OCI-LY7 (cell line): ENCODE measurements around the gene SCFD2. TPM values are rescaled to one million over a fixed set of nuclear protein-coding genes. Genes with fewer than 3 reads are reported as not detected.

Experiments used
- BruUV-seq: library from RNA; stranded (reverse); fragments of 400-500 nt; replicated peaks from 2 replicates; lab custom pipeline; 2021; lab: Mats Ljungman, UMichigan
- CTCF ChIA-PET: fragments of 300-600 bp; sonication (Branson Sonifier 250); formaldehyde crosslinking; loops from one replicate; lab custom pipeline; 2022; ENCODE audit warnings: antibody characterized with exemption; ENCODE audit not compliant: unreplicated experiment; lab: Charles Lee
- POLR2A ChIA-PET: fragments of 300-600 bp; sonication (Branson Sonifier 250); formaldehyde crosslinking; loops from one replicate; lab custom pipeline; 2022; ENCODE audit warnings: antibody characterized with exemption; lab: Charles Lee
- DNase-seq: peaks from one replicate; pipeline ENCODE4 v3.0.0-alpha.2; 2015; ENCODE audit warnings: low spot score
- H2AFZ ChIP-seq: fragments of 200-600 bp; sonication (generic), shearing (Covaris generic); 2 replicates; pipeline ENCODE4 v1.6.1; 2014; ENCODE audit warnings: mild to moderate bottlenecking, antibody characterized with exemption, low read length, moderate library complexity
- H3K27ac ChIP-seq: fragments of 200-600 bp; sonication (generic); 2 replicates; pipeline ENCODE4 v1.5.1; 2014; ENCODE audit warnings: mixed run types, low read depth, mild to moderate bottlenecking, moderate library complexity, low read length, inconsistent platforms; ENCODE audit not compliant: poor library complexity, severe bottlenecking
- H3K36me3 ChIP-seq: fragments of 200-600 bp; sonication (generic); 2 replicates; pipeline ENCODE4 v1.6.1; 2014; ENCODE audit warnings: mild to moderate bottlenecking, antibody characterized with exemption, low read length, moderate library complexity, mixed read lengths; ENCODE audit not compliant: insufficient read depth
- H3K4me1 ChIP-seq: fragments of 200-600 bp; sonication (generic); 2 replicates; pipeline ENCODE4 v1.5.1; 2014; ENCODE audit warnings: mild to moderate bottlenecking, low read length; ENCODE audit not compliant: insufficient read depth, poor library complexity, severe bottlenecking
- H3K4me2 ChIP-seq: fragments of 200-600 bp; sonication (generic); 2 replicates; pipeline ENCODE4 v1.6.1; 2014; ENCODE audit warnings: mild to moderate bottlenecking, low read length
- H3K4me3 ChIP-seq: fragments of 200-600 bp; sonication (generic); 2 replicates; pipeline ENCODE4 v1.5.1; 2014; ENCODE audit warnings: mild to moderate bottlenecking, low read depth, low read length; ENCODE audit not compliant: poor library complexity, severe bottlenecking
- H3K79me2 ChIP-seq: fragments of 200-600 bp; sonication (generic); 2 replicates; pipeline ENCODE4 v1.6.1; 2016; ENCODE audit warnings: low read depth, mild to moderate bottlenecking, low read length, moderate library complexity, mixed read lengths; ENCODE audit not compliant: insufficient read depth
- H3K9me2 ChIP-seq: fragments of 200-600 bp; sonication (generic); 2 replicates; pipeline ENCODE4 v1.6.1; 2016; ENCODE audit warnings: mild to moderate bottlenecking, low read length, mixed read lengths; ENCODE audit not compliant: insufficient read depth
- H3K9me3 ChIP-seq: fragments of 200-600 bp; sonication (generic); 2 replicates; pipeline ENCODE4 v1.6.1; 2014; ENCODE audit warnings: mild to moderate bottlenecking, mixed run types, low read length, mixed read lengths
- H4K20me1 ChIP-seq: fragments of 200-600 bp; sonication (generic); 2 replicates; pipeline ENCODE4 v1.6.1; 2014; ENCODE audit warnings: mild to moderate bottlenecking, antibody characterized with exemption, low read length, moderate library complexity, mixed read lengths; ENCODE audit not compliant: insufficient read depth
- EZH2phosphoT487 ChIP-seq: fragments of 200-600 bp; sonication (generic); IDR thresholded peaks from 2 replicates; pipeline ENCODE4 v1.6.1; 2018; ENCODE audit warnings: low read depth, borderline replicate concordance, mild to moderate bottlenecking, mixed run types, antibody characterized with exemption, low read length, moderate library complexity, mixed read lengths
- intact Hi-C: fragments of 100-400 bp; cut with micrococcal nuclease; formaldehyde crosslinking; loops from one replicate; pipeline ENCODE4 v1.10.0; 2022; ENCODE audit not compliant: unreplicated experiment
- total RNA-seq, 2 experiments: library from RNA; depleted of rRNA in 1 of 2; stranded (reverse); fragments of >200 nt in 1 of 2; shearing (Covaris generic) in 1 of 2; gene quantifications; 2 replicates each; pipeline ENCODE4 v1.2.3, GENCODE V29; 2014 to 2022
- TF ChIP-seq, protein P1 (sequence below): fragments of 200-600 bp; sonication (generic); conservative IDR thresholded peaks from 2 replicates; pipeline ENCODE4 v1.5.1; 2014; ENCODE audit warnings: mild to moderate bottlenecking, antibody characterized with exemption, low read length, moderate library complexity, mixed read lengths

SCFD2 gene
- total RNA-seq, 2 experiments from 2014 or later, result 27.2 to 52.0 TPM

DNA sequence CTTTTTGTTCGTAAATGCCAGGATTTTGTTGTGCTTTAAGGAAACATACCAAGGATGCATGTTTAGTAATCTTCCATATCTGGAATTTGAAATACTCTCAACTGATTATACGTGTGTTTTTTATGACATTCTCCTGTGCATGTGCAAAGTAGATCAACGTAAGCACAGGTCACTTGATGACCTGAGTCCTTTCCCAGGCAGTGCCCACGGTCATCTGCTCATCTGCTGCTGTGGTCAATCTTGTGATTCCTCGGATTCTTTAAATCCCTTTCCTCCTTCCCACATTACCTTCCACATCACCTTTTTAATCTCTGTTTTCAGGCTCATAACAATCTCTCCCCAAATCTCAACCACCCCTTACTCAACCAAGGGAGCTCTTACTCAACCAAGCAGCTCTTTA lies 399.7 kb downstream of the SCFD2 start:
- no peak overlapping the region for H3K4me3 ChIP-seq
- H3K36me3 ChIP-seq, result no peaks in the 10 kb centered on the region
- no peak overlapping the region for H3K4me2 ChIP-seq
- no peaks in the 10 kb centered on the region for H4K20me1 ChIP-seq
- no peak overlapping the region for H3K27ac ChIP-seq
- BruUV-seq, result no TSS peak
- H3K9me2 ChIP-seq, result no peaks in the 10 kb centered on the region
- intact Hi-C loops, result no loop called here
- no peak for DNase-seq
- H3K79me2 ChIP-seq, result no peaks in the 10 kb centered on the region
- POLR2A ChIA-PET, result no interaction called here
- CTCF ChIA-PET, result no interaction called here
- H3K9me3 ChIP-seq, result no peaks in the 10 kb centered on the region
- H3K4me1 ChIP-seq, result no peaks in the 10 kb centered on the region
- no peak for TF ChIP-seq EZH2phosphoT487
- TF ChIP-seq, protein P1, sequence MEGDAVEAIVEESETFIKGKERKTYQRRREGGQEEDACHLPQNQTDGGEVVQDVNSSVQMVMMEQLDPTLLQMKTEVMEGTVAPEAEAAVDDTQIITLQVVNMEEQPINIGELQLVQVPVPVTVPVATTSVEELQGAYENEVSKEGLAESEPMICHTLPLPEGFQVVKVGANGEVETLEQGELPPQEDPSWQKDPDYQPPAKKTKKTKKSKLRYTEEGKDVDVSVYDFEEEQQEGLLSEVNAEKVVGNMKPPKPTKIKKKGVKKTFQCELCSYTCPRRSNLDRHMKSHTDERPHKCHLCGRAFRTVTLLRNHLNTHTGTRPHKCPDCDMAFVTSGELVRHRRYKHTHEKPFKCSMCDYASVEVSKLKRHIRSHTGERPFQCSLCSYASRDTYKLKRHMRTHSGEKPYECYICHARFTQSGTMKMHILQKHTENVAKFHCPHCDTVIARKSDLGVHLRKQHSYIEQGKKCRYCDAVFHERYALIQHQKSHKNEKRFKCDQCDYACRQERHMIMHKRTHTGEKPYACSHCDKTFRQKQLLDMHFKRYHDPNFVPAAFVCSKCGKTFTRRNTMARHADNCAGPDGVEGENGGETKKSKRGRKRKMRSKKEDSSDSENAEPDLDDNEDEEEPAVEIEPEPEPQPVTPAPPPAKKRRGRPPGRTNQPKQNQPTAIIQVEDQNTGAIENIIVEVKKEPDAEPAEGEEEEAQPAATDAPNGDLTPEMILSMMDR, result no peak
- H2AFZ ChIP-seq, result no peak overlapping the region

DNA sequence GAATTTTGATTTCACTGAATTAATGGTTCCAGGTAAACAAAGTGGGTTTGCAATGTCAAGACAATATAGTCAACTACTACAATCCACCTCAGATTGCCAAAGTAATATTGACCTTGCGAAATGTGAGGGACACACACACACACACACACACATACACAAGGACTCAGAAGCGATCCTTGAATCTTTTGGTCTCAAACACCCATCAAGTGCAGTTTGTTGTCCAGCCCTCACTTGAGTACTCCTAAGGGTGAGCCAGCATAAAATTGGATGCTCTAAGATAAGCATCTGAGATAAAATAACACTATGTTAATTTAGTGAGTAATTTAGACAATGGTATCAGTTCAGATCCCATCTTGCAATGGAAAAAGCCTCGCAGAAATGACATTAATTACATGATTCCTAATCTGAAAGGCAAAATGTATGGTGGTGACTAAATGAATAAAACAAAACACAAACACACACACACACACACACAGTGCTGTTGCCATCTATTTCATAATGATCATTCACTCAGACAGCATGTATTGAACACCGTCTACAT lies 401.2 kb downstream of the SCFD2 start:
- no peak for DNase-seq
- Histone ChIP-seq H4K20me1 (no peaks in the 10 kb centered on the region), H3K36me3 (no peaks in the 10 kb centered on the region), H3K9me3 (no peaks in the 10 kb centered on the region), H3K4me1 (no peaks in the 10 kb centered on the region), H3K4me3 (no peak overlapping the region), H3K9me2 (no peaks in the 10 kb centered on the region), H3K4me2 (no peak overlapping the region), H3K27ac (no peak overlapping the region), H3K79me2 (no peaks in the 10 kb centered on the region), H2AFZ (no peak overlapping the region)
- intact Hi-C loops, result no loop called here
- TF ChIP-seq, protein P1, result no peak
- TF ChIP-seq EZH2phosphoT487, result no peak
- no TSS peak for BruUV-seq
- POLR2A ChIA-PET, result no interaction called here
- CTCF ChIA-PET, result no interaction called here

DNA sequence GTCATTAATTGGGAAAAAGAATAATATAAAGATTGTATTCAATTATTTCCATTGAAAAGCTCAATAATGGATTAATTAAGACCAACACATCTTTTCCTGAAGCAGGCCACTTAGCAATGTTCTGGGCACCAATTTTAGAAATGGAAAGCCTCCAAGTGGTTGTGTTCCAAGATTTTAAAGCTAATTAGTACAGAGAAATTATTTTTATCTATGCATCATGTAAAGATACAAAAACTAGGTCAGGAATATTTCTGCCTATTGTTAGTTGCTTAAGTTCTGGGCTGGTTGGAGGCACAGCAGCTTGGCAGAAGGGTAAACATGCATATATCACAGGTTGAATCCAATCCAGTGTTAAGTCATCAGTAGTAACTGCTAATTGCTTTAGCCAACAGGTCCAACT lies 401.9 kb downstream of the SCFD2 start:
- CTCF ChIA-PET, result no interaction called here
- intact Hi-C loops, result no loop called here
- POLR2A ChIA-PET, result interaction anchor here (0.9 kb wide), 1 partner anchor 38 kb away, joined by 3 read pairs; no protein-coding TSS in a partner anchor

More for the DNA sequence above, 401.9 kb downstream of the SCFD2 start:
- no peak overlapping the region for H2AFZ ChIP-seq
- H3K4me3 ChIP-seq, result no peak overlapping the region
- no peak overlapping the region for H3K27ac ChIP-seq
- no peak overlapping the region for H3K4me2 ChIP-seq
- no peaks in the 10 kb centered on the region for H3K4me1 ChIP-seq
- H3K9me2 ChIP-seq, result no peaks in the 10 kb centered on the region
- DNase-seq, result no peak
- no peaks in the 10 kb centered on the region for H4K20me1 ChIP-seq
- no peaks in the 10 kb centered on the region for H3K36me3 ChIP-seq
- no TSS peak for BruUV-seq
- no peaks in the 10 kb centered on the region for H3K9me3 ChIP-seq
- no peak for TF ChIP-seq EZH2phosphoT487
- TF ChIP-seq, protein P1, result no peak
- no peaks in the 10 kb centered on the region for H3K79me2 ChIP-seq
